Measurements from ENCODE around the gene TOP2B.

The TOP2B gene

DNA sequence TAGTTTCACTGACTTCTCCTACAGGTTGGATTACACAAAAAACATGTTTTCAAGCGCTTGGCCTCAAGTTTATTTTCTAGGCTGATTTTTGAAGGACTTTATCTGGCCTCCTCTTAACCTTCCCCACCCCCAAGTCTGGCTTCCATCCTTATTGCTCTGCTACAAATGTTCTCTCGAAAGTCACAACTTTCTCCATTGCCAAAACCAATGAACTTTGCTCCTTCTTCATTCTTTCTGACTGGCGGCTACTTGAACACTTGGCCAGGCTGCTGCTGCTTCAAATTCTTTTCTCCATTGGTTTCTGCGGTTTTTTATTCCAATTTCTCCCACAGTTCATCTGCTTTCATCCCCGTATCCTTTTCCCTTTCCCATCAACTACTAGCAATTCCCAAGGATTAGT is 106.6 kb downstream of the TOP2B start:
- no peak for DNase-seq (ENCODE audit: low read depth)

DNA sequence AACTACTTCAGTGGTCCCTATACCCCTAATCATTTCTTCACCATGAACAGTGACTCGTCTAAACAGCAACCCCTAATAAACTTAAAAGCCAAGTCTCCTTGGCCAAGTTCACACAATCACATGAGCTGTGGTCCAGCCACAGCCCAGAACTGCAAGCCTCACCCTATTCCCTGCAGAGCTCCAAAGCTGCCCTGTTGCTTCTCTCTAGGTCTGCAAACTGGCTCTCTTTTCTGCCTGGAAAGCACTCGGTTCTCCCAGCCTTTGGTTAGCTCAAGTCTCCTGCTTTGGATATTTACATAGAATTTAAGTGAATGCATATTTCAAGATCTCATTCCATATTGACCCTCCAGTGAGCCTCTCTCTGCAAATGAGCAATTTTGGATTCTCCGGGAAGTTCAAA is 107.0 kb downstream of the TOP2B start:
- DNase-seq (ENCODE audit: low read depth) = no peak

- DNase-seq (ENCODE audit: low read depth) = no peak
These were observed 108.3 kb downstream of the TOP2B start for GRCh38 chr3:25556447-25556846.

DNA sequence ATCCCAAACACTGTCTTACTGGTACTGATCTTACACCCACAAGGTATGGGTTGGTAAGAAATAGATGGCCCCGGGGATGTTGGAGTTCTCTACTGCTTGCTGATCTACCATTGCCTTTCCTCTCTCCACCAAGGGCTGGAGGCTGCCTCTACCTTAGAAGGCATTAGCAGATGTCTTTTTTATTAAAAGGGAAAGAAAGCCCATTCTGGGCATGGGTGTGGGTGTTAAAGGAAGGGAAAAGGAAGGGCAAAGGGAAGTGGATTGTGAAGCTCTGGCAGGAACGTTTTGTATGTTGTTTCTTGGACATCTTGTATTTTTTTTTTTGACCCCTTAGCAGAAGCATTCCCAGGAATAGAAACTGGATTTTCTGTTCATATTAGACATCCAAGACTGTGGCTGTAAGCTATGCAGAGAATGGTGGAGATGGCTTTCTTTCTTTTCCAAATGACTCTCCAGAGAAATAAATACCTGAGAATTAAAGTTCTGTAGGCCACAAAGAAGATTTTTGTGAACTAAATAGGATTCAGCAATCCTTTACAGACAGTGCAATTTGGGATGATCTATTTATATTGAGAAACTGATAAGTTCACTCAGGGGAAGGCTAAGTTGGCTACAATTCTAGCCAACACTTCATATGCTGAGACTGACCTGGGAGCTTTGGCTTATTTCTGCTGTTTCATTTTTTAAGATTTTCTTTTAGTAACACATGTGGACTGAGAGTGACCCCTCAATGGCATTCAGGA is 108.8 kb downstream of the TOP2B start:
- no peak for DNase-seq (ENCODE audit: low read depth)

GRCh38 chr3:25554376-25554775 is 110.3 kb downstream of the TOP2B start:
- DNase-seq (ENCODE audit: low read depth) = no peak

GRCh38 chr3:25552251-25552650 is 112.5 kb downstream of the TOP2B start:
- no peak for DNase-seq (ENCODE audit: low read depth)

DNA sequence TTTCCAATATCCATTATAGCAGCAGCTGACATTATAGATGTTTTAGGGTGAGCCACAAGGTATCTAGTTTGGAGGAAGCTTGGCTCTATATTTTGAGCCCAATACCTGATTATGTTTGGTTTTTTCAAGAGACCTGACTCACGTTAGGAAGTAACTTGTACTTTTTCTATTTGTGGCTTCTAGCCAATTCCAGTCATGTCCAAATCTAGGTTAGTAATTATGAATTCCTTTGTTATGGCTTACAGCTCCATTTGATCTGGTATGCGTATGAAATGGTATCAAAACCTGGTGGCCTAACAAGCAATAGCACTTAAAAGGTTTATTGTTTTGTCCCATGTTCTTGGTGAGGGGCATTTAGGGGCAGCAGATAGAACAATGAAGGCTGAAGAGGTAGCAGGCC is 115.9 kb downstream of the TOP2B start:
- no peak for DNase-seq (ENCODE audit: low read depth)

DNA sequence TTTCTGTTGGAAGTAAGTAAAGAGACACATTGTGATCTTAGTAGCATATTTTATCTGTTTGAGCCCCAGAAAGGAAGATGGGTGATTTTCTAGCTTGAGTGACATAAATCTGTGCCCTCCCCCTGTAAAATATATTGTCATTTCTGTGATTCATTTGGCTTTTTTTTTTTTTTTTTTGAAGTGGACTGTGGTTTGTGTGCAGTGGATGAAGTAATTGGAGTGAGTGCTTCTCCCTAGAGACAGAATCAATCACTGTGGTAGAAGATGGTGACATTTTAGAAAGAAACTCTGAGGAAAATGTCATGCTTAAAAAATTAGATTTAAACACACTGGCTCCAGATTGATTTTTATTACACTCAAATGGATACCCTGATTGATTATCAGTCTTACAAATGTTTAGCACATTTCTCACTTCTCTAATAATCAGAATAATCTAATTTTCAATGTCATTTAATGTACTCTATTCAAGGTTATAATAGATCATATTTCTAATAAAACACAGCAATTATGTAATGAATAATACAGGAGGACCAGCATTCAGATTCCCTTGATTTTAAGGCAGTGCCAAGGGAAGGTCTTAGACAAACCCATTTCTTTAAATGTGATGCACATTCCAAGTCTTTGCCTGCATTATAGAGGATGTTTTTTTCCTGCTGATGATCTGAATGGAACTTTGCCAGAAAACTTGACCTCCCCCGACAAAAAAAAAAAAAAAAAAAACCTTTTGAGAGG is 116.6 kb downstream of the TOP2B start:
- no peak for DNase-seq (ENCODE audit: low read depth)

All from stimulated activated CD8-positive, alpha-beta memory T cell treated with anti-CD3 and anti-CD28 coated beads, Interleukin-12 subunit alpha, Interleukin-12 subunit beta, amount 100 ng/mL, for 4 hours (primary cell).